ENCODE measurements around the gene FCER1G. TPM values are rescaled to one million over a fixed set of nuclear protein-coding genes. Genes with fewer than 3 reads are reported as not detected.
A peak's percentile ranks its signal among the peaks of the same experiment; 100 is the strongest.
"Not testable (repeated sequence)": the region's sequence is repeated elsewhere in the genome, so short reads cannot be mapped to it uniquely, and the experiment has no call there.

Gene FCER1G
- total RNA-seq, 1 experiment from 2014 or later, result 1.1 TPM

DNA sequence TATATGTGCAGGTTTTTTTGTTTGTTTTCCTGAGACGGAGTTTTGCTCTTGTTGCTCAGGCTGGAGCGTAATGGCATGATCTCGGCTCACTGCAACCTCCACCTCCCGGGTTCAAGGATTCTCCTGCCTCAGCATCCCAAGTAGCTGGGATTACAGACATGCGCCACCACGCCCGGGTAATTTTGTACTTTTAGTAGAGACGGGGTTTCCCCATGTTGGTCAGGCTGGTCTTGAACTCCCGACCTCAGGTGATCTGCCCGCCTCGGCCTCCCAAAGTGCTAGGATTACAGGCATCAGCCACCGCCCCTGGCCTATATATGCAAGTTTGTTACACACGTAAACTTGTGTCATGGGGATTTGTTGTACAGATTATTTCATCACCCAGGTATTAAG lies 9.6 kb downstream of the FCER1G start:
- not testable (repeated sequence) for DNase-seq (ENCODE audit: low read depth in 1 of 2, low spot score in 2 of 2)

DNA sequence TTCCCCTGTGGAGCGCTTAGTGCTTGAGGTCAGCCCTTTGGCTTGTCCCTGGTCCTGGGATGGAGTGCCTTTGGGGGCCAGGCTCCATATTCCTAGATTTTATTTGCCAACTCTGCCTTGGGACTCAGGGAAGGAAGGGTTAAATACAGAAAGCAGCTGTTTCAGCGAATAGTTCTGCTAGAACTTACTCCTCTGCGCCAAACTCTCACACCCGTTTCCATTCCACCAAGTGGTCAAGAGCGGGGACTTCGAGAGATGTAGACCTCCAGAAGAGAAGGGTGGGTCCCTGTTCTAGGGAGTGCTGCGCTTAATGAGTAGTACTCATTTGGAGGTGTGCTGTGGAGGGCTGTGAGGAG lies 10.1 kb downstream of the FCER1G start:
- no peaks in the 10 kb centered on the region for H3K27me3 ChIP-seq (replicated peaks)
- no peak for DNase-seq (ENCODE audit: low read depth in 1 of 2, low spot score in 2 of 2)
- H3K9me3 ChIP-seq (replicated peaks), result no peaks in the 10 kb centered on the region
- H3K4me3 ChIP-seq, result no peak overlapping the region
- no peak overlapping the region for H3K27ac ChIP-seq
- peaks cover 16% of the 10 kb centered on the region for H3K4me1 ChIP-seq (replicated peaks)
- peaks cover 24% of the 10 kb centered on the region for H3K36me3 ChIP-seq

More for the DNA sequence above, 9.6 kb downstream of the FCER1G start:
- H3K27me3 ChIP-seq (replicated peaks); H3K9me3 ChIP-seq (replicated peaks); H3K4me3 ChIP-seq; H3K27ac ChIP-seq: not testable (repeated sequence)
- Histone ChIP-seq H3K4me1 (replicated peaks) (peaks cover 16% of the 10 kb centered on the region), H3K36me3 (peaks cover 21% of the 10 kb centered on the region)

- DNase-seq (ENCODE audit: low read depth in 1 of 2, low spot score in 2 of 2), result peak; percentile 97 to 99
- Histone ChIP-seq H3K36me3 (peaks cover 25% of the 10 kb centered on the region), H3K27me3 (replicated peaks) (no peaks in the 10 kb centered on the region), H3K4me1 (replicated peaks) (peaks cover 16% of the 10 kb centered on the region), H3K4me3 (peak within 1 kb of the TSS; percentile 55), H3K9me3 (replicated peaks) (no peaks in the 10 kb centered on the region), H3K27ac (peak within 1 kb of the TSS; percentile 48; the same call in 1 of the 2 replicates)
Measured at GRCh38 chr1:161225534-161226319, 10.6 kb downstream of the FCER1G start, which contains the start of gene TOMM40L. TSS of gene TOMM40L (plus strand) at chr1:161226060. CDS start at chr1:161226490, 430 bp downstream.

DNA sequence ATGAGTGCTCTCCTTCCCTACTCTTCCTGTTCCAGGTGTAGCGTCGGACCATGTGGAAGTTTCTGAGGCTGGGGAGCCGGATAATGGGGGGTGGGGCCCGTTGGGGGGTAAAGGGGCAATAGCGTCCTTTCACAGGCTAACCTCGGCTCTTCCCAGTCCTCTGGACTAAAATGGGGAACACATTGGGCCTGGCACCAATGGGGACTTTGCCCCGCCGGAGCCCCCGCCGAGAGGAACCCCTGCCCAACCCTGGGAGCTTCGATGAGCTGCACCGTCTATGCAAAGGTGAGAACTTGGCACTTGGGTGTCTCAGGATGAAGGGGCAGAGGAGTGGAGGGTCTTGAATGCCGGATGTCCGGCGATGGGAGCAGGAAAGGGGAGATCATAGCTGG lies 11.2 kb downstream of the FCER1G start:
- Histone ChIP-seq H3K4me1 (replicated peaks) (peaks cover 16% of the 10 kb centered on the region), H3K27ac (peak overlapping the region; percentile 48; the same call in 1 of the 2 replicates), H3K36me3 (peaks cover 25% of the 10 kb centered on the region), H3K9me3 (replicated peaks) (no peaks in the 10 kb centered on the region), H3K4me3 (peak overlapping the region; percentile 55), H3K27me3 (replicated peaks) (no peaks in the 10 kb centered on the region)
- DNase-seq (ENCODE audit: low read depth in 1 of 2, low spot score in 2 of 2), result no peak

GRCh38 chr1:161226759-161227158 lies 11.7 kb downstream of the FCER1G start:
- peaks cover 25% of the 10 kb centered on the region for H3K36me3 ChIP-seq
- H3K4me1 ChIP-seq (replicated peaks), result peaks cover 16% of the 10 kb centered on the region
- peak overlapping the region; percentile 55 for H3K4me3 ChIP-seq
- no peaks in the 10 kb centered on the region for H3K9me3 ChIP-seq (replicated peaks)
- H3K27ac ChIP-seq, result no peak overlapping the region
- no peaks in the 10 kb centered on the region for H3K27me3 ChIP-seq (replicated peaks)
- no peak for DNase-seq (ENCODE audit: low read depth in 1 of 2, low spot score in 2 of 2)

DNA sequence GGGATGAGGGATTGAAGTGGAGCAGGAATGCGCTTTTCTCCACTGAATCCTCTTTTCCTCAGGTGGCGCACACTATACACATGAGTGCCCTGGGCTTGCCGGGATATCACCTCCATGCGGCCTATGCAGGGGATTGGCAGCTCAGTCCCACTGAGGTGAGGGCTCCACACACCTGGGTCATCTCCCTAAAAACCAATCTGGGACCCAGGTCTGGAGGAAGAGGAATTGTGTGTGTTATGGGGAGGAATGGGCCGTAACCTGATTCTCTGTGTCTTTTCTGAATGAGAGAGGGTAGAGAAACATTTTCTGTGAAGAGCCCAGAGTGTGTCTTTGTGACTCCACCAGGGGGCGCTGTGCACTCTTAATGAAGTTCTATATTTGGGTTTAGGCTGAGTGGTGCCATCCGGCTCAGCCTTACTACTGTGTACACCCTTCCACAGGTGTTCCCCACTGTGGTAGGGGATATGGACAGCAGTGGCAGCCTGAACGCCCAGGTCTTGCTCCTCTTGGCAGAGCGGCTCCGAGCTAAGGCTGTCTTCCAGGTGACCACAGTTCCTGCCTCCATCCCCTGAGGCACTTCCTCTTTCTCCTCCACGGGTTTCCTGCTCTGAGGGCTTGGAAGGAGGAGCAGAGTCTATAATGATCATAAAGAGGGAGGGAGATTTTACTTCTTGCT lies 12.2 kb downstream of the FCER1G start:
- H3K4me3 ChIP-seq, result no peak overlapping the region
- H3K27ac ChIP-seq, result no peak overlapping the region
- H3K36me3 ChIP-seq, result peaks cover 25% of the 10 kb centered on the region
- no peaks in the 10 kb centered on the region for H3K9me3 ChIP-seq (replicated peaks)
- DNase-seq (ENCODE audit: low read depth in 1 of 2, low spot score in 2 of 2), result peak; percentile 62 to 79
- no peaks in the 10 kb centered on the region for H3K27me3 ChIP-seq (replicated peaks)
- peaks cover 16% of the 10 kb centered on the region for H3K4me1 ChIP-seq (replicated peaks)

GRCh38 chr1:161228032-161228431 lies 12.9 kb downstream of the FCER1G start:
- peaks cover 25% of the 10 kb centered on the region for H3K36me3 ChIP-seq
- no peak overlapping the region for H3K4me3 ChIP-seq
- H3K27ac ChIP-seq, result no peak overlapping the region
- no peaks in the 10 kb centered on the region for H3K9me3 ChIP-seq (replicated peaks)
- H3K4me1 ChIP-seq (replicated peaks), result peaks cover 16% of the 10 kb centered on the region
- no peaks in the 10 kb centered on the region for H3K27me3 ChIP-seq (replicated peaks)
- no peak for DNase-seq (ENCODE audit: low read depth in 1 of 2, low spot score in 2 of 2)

DNA sequence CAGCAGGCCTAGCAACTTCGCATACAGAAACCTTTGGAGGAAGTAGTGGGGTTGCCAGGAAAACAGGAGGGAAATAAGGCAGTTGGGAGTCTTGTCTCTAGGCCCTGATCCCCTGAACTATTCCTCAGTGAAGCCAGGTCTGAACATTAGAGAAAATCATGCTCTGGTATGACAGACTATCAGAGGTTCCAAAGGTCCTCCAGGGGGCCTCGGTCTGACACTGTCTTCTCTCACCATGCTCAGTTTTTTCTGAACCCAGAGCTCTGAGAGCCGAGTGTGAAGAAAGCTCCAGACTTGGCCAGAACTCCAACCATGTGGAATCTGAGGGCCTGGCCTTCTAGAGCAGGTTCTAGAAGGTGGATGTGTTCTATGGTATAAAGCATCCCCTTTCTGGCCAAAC lies 14.8 kb downstream of the FCER1G start:
- peaks cover 25% of the 10 kb centered on the region for H3K36me3 ChIP-seq
- DNase-seq (ENCODE audit: low read depth in 1 of 2, low spot score in 2 of 2), result no peak
- no peak overlapping the region for H3K27ac ChIP-seq
- peaks cover 16% of the 10 kb centered on the region for H3K4me1 ChIP-seq (replicated peaks)
- H3K4me3 ChIP-seq, result no peak overlapping the region
- no peaks in the 10 kb centered on the region for H3K27me3 ChIP-seq (replicated peaks)
- no peaks in the 10 kb centered on the region for H3K9me3 ChIP-seq (replicated peaks)

- DNase-seq (ENCODE audit: low read depth in 1 of 2, low spot score in 2 of 2), result no peak
- peaks cover 13% of the 10 kb centered on the region for H3K4me1 ChIP-seq (replicated peaks)
- no peak overlapping the region for H3K4me3 ChIP-seq
- H3K36me3 ChIP-seq, result peaks cover 25% of the 10 kb centered on the region
- no peak overlapping the region for H3K27ac ChIP-seq
- no peaks in the 10 kb centered on the region for H3K27me3 ChIP-seq (replicated peaks)
- H3K9me3 ChIP-seq (replicated peaks), result no peaks in the 10 kb centered on the region
Measured at GRCh38 chr1:161230762-161231161, 15.7 kb downstream of the FCER1G start.

GRCh38 chr1:161233102-161233501 lies 18.0 kb downstream of the FCER1G start:
- peaks cover 19% of the 10 kb centered on the region for H3K36me3 ChIP-seq
- DNase-seq (ENCODE audit: low read depth in 1 of 2, low spot score in 2 of 2), result no peak
- no peaks in the 10 kb centered on the region for H3K27me3 ChIP-seq (replicated peaks)
- H3K4me3 ChIP-seq, result no peak overlapping the region
- no peaks in the 10 kb centered on the region for H3K9me3 ChIP-seq (replicated peaks)
- H3K27ac ChIP-seq, result no peak overlapping the region
- H3K4me1 ChIP-seq (replicated peaks), result no peaks in the 10 kb centered on the region

GRCh38 chr1:161235957-161236775 lies 21.1 kb downstream of the FCER1G start:
- no peaks in the 10 kb centered on the region for H3K36me3 ChIP-seq
- no peak for DNase-seq (ENCODE audit: low read depth in 1 of 2, low spot score in 2 of 2)
- no peaks in the 10 kb centered on the region for H3K4me1 ChIP-seq (replicated peaks)
- H3K27me3 ChIP-seq (replicated peaks), result peaks cover 8% of the 10 kb centered on the region; the same call in 1 of the 2 replicates
- H3K4me3 ChIP-seq, result no peak overlapping the region
- H3K9me3 ChIP-seq (replicated peaks), result no peaks in the 10 kb centered on the region
- H3K27ac ChIP-seq, result no peak overlapping the region

DNA sequence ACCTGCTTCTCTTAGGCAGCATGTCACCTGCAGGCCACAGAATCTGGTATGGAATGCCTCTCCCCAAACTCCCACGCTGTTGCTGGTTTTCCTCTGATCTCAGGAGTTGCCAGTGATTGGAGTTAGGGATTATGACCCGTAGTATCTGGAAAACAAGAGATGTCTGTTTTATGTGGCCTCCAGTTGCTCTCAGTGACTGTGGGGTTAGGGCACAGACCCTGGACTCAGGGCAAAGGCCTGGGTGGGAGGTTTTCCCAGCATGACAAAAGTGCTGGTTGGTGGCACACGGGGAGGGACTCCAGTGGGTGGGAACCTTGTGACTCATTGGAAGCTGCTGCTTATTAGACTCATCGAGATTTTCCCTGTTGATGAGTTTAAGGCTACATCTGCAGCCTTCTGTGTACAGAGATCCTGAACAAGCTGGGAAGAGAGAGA lies 23.0 kb downstream of the FCER1G start, which contains the start of gene NR1I3:
Gene NR1I3 (minus strand): TSS at position 165 of the 435 bp plus-strand sequence. CDS start 1,638 bp downstream, outside the sequence.
- no peak for DNase-seq (ENCODE audit: low read depth in 1 of 2, low spot score in 2 of 2)
- Histone ChIP-seq H3K27ac (no peak within 1 kb of the TSS), H3K9me3 (replicated peaks) (no peaks in the 10 kb centered on the region), H3K4me3 (no peak within 1 kb of the TSS), H3K36me3 (no peaks in the 10 kb centered on the region), H3K4me1 (replicated peaks) (no peaks in the 10 kb centered on the region), H3K27me3 (replicated peaks) (peaks cover 8% of the 10 kb centered on the region; the same call in 1 of the 2 replicates)

- Histone ChIP-seq H3K4me3 (no peak overlapping the region), H3K27ac (no peak overlapping the region), H3K27me3 (replicated peaks) (peaks cover 8% of the 10 kb centered on the region; the same call in 1 of the 2 replicates), H3K9me3 (replicated peaks) (no peaks in the 10 kb centered on the region), H3K4me1 (replicated peaks) (no peaks in the 10 kb centered on the region), H3K36me3 (no peaks in the 10 kb centered on the region)
- DNase-seq (ENCODE audit: low read depth in 1 of 2, low spot score in 2 of 2), result no peak
Measured at GRCh38 chr1:161241682-161242081, 26.6 kb downstream of the FCER1G start.
